Effector memory CD4-positive, alpha-beta T cell (primary cell): ENCODE results near the gene GCNT4.
"Not testable (repeated sequence)": the region's sequence is repeated elsewhere in the genome, so short reads cannot be mapped to it uniquely, and the experiment has no call there.

Experiments used
- DNase-seq, 3 donors: peaks; one replicate each; pipeline ENCODE4 v3.0.0-alpha.2; 2020
- H3K27ac ChIP-seq: 2 replicates; pipeline ENCODE4 v1.7.0; 2013; ENCODE audit warnings: mild to moderate bottlenecking, low read length, moderate library complexity; ENCODE audit not compliant: insufficient read depth, poor library complexity, severe bottlenecking
- H3K27me3 ChIP-seq: replicated peaks from 2 replicates; pipeline ENCODE4 v1.7.0; 2013; ENCODE audit warnings: mild to moderate bottlenecking, low read length; ENCODE audit not compliant: insufficient read depth, control insufficient read depth, poor library complexity, severe bottlenecking
- H3K36me3 ChIP-seq: 2 replicates; pipeline ENCODE4 v1.7.0; 2013; ENCODE audit warnings: mild to moderate bottlenecking, low read length, moderate library complexity; ENCODE audit not compliant: control insufficient read depth, insufficient read depth
- H3K4me1 ChIP-seq: 2 replicates; pipeline ENCODE4 v1.7.0; 2013; ENCODE audit warnings: low read length, mild to moderate bottlenecking; ENCODE audit not compliant: control insufficient read depth, insufficient read depth, poor library complexity, severe bottlenecking
- H3K4me3 ChIP-seq: 2 replicates; pipeline ENCODE4 v1.7.0; 2013; ENCODE audit warnings: low read length, low read depth, mild to moderate bottlenecking; ENCODE audit not compliant: insufficient read depth, poor library complexity, severe bottlenecking
- H3K9me3 ChIP-seq: 2 replicates; pipeline ENCODE4 v1.7.0; 2013; ENCODE audit warnings: mild to moderate bottlenecking, low read length, moderate library complexity; ENCODE audit not compliant: control insufficient read depth
- total RNA-seq, 3 donors: gene quantifications; one replicate each; lab custom pipeline; 2026; lab: John Stamatoyannopoulos, UW

GCNT4 gene, protein sequence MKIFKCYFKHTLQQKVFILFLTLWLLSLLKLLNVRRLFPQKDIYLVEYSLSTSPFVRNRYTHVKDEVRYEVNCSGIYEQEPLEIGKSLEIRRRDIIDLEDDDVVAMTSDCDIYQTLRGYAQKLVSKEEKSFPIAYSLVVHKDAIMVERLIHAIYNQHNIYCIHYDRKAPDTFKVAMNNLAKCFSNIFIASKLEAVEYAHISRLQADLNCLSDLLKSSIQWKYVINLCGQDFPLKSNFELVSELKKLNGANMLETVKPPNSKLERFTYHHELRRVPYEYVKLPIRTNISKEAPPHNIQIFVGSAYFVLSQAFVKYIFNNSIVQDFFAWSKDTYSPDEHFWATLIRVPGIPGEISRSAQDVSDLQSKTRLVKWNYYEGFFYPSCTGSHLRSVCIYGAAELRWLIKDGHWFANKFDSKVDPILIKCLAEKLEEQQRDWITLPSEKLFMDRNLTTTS
- 14.8 to 35.6 (median 27.3) reads per million in 3 donors for total RNA-seq

DNA sequence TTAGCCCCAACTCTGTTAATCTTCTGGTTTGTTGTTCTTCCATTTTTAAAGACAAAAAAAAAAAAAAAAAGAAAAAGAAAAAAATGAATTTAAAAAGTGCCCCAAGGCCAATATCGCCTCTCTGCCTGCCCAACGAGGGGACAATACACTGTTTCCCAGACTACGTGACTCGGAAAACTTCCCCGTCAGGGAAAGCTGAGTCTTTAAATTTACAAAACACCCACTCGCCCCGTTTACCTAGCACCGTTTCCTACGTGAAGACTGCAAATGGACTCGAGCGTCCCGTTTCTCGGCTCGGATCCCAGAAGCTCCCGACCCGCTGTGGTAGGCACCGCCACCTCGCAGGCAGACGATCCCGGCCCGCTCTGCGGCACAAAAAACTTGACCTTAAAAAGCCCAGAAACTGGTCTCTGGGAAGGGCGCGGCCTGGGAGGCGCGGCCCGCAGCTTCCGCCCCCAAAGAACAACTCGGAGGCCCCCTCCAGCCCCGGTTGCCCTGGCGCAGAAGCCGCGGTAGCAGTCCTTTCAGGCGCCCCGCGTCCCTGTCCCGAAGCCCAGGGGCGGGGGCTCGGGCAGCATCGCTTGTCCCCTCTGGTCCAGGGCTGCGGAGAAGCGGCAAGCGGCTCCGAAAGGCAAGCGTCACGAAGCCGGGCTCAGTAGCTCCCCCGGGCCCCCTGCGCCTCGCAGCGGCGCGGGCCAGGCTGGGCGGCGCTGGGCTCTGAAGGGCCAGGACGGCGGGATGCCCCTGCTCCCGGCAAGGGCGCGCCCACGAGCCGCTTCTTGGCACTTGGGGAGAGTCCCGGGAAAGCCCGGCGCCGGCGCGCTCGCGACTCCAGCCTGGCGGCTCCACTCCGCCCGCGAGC, at the start of gene GCNT4:
TSS of gene GCNT4 (minus strand) at position 367 of the 862 bp plus-strand sequence. CDS start 22,521 bp downstream, outside the sequence.
- peak within 1 kb of the TSS; percentile 86 for H3K27ac ChIP-seq
- no peaks in the 10 kb centered on the region for H3K36me3 ChIP-seq
- no peaks in the 10 kb centered on the region for H3K27me3 ChIP-seq
- DNase-seq = no peak
- peaks cover 37% of the 10 kb centered on the region for H3K4me1 ChIP-seq
- H3K9me3 ChIP-seq = no peaks in the 10 kb centered on the region
- peak within 1 kb of the TSS; percentile 80 for H3K4me3 ChIP-seq

DNA sequence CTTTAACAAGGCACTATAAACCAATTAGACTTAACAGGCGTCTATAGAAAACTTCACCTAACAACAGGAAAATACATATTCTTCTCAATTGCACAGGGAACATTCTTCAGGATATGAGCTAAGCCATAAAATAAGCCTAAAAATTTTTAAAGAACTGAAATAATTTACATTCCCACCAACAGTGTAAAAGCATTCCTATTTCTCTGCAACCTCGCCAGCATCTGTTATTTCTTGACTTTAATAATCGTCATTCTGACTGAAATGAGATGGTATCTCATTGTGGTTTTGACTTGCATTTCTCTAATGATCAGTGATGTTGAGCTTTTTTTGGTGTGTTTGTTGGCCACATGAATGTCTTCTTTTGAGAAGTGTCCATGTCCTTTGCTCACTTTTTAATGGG, 43.6 kb upstream of the GCNT4 start:
- H3K4me3 ChIP-seq, H3K36me3 ChIP-seq, H3K27me3 ChIP-seq, DNase-seq, H3K27ac ChIP-seq, H3K9me3 ChIP-seq, H3K4me1 ChIP-seq: not testable (repeated sequence)

DNA sequence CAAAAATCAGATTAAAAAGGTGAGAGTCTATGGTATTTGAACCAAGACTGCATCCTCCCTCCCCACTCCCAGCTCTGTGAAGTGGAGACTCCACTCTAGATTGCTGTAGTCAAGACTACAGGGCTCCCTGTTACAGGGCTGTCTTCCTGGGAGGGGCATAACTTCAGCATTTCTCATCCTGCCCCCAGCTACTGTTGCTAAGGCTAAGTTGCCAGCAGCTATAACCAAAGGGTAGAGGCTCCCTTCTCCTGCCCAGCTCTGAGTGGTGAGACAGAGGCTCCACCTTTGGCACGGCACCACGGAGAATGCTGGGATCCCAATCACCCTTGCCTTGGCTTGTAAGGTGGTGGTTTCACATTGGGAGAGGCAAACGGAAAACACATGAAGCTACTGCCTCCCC, 39.2 kb upstream of the GCNT4 start:
- H3K4me3 ChIP-seq = no peak overlapping the region
- no peaks in the 10 kb centered on the region for H3K4me1 ChIP-seq
- no peak overlapping the region for H3K27ac ChIP-seq
- no peaks in the 10 kb centered on the region for H3K36me3 ChIP-seq
- H3K9me3 ChIP-seq = no peaks in the 10 kb centered on the region
- no peak for DNase-seq
- H3K27me3 ChIP-seq = no peaks in the 10 kb centered on the region

DNA sequence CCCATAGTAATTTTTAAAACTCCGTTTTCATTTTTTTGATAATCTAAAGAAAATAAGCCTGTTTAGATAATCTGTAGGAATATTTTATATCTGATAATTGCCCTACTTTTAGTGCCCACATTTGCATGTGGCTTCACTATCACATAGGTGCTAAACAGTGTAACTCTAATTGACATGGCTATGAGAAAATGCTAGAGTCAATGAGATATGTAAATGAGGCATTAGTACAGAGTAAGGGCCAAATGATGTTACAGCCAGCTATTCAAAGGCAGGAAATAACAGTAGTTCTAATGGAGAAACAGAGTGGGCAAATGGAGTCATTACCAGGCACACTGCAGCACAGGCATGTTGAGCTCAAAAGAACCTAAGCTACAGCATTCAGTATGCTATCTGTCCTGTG, 37.3 kb upstream of the GCNT4 start:
- no peak for DNase-seq
- H3K4me1 ChIP-seq = no peaks in the 10 kb centered on the region
- no peak overlapping the region for H3K27ac ChIP-seq
- H3K9me3 ChIP-seq = no peaks in the 10 kb centered on the region
- H3K27me3 ChIP-seq = no peaks in the 10 kb centered on the region
- no peak overlapping the region for H3K4me3 ChIP-seq
- no peaks in the 10 kb centered on the region for H3K36me3 ChIP-seq

DNA sequence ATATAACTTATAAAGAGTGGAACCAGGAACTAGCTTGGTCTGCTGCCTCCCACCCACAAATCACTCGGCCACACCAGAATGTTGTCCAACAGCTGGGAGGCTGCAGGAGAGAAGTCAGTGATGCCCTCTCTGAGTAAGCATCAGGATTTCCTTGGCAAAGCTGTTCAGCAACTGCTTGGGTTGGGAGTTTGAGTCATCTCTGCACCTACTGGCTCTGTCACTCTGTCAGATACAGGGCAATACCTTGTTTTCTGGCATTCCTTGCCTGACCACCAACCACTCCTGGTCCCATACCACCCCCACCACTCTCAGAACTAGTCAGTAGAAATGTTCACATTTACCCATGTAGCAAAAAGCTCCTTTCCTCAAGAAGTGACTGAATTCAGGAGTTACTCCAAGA, 36.8 kb upstream of the GCNT4 start:
- no peak overlapping the region for H3K27ac ChIP-seq
- DNase-seq = no peak
- no peaks in the 10 kb centered on the region for H3K27me3 ChIP-seq
- no peak overlapping the region for H3K4me3 ChIP-seq
- H3K9me3 ChIP-seq = no peaks in the 10 kb centered on the region
- H3K4me1 ChIP-seq = no peaks in the 10 kb centered on the region
- no peaks in the 10 kb centered on the region for H3K36me3 ChIP-seq

DNA sequence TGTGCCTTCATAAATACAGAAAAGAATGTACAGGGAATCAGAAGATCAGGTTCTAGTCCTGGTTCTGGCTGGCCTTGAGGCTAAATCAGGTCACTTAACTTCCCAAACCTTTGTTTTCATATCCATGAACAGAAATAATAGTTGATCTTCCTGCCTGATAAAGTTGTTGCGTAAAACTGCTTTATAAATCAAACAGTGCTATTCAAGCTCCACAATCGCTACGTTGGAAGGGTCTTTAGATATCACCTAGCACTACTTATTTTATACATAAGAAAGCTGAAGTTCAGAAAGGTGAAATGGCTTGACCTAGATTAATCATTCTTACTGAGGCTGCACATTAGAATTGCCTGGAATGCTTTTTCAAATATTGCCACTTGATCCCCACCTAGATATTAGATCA, 36.3 kb upstream of the GCNT4 start:
- Histone ChIP-seq H3K36me3 (no peaks in the 10 kb centered on the region), H3K27me3 (no peaks in the 10 kb centered on the region)
- no peak for DNase-seq

DNA sequence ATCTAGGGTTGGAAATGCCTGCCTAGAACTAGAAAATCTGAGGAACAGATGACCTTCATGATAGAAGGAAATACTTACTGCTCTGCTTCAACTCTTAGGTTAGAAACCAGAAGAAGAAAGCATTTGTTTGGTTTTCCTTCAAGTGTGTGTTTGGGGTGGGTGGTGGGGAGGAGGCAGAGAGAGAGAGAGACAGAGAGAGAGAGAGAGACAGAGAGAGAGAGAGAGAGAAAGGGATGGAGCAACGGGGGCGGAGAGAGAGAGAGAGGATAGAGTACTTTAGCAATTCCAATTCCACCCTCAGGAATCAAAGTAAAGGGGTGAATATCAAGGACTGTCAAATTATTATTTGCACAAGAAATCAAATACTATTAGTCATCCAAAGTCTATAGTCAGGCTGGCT, 29.2 kb upstream of the GCNT4 start:
- H3K27me3 ChIP-seq = no peaks in the 10 kb centered on the region
- no peak for DNase-seq
- no peak overlapping the region for H3K27ac ChIP-seq
- no peaks in the 10 kb centered on the region for H3K36me3 ChIP-seq
- H3K4me3 ChIP-seq = no peak overlapping the region
- no peaks in the 10 kb centered on the region for H3K4me1 ChIP-seq
- no peaks in the 10 kb centered on the region for H3K9me3 ChIP-seq

More for the DNA sequence above, 36.3 kb upstream of the GCNT4 start:
- H3K4me3 ChIP-seq = no peak overlapping the region
- no peaks in the 10 kb centered on the region for H3K4me1 ChIP-seq
- no peak overlapping the region for H3K27ac ChIP-seq
- no peaks in the 10 kb centered on the region for H3K9me3 ChIP-seq

DNA sequence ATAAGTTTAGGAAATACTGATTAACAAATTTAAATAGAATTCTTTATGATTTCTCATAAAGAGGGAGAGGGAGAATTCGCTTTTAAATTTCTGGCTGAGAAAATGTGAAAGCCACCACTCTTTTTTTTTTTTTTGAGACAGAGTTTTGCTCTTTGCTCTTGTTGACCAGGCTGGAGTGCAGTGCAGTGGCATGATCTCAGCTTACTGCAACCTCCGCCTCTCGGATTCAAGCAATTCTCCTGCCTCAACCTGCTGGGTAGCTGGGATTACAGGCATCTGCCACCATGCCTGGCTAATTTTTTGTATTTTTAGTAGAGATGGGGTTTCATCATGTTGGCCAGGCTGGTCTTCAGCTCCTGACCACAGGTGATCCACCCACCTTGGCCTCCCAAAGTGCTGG, 27.0 kb upstream of the GCNT4 start:
- not testable (repeated sequence) for H3K4me1 ChIP-seq, H3K9me3 ChIP-seq, H3K27me3 ChIP-seq, H3K4me3 ChIP-seq, DNase-seq, H3K27ac ChIP-seq, H3K36me3 ChIP-seq

DNA sequence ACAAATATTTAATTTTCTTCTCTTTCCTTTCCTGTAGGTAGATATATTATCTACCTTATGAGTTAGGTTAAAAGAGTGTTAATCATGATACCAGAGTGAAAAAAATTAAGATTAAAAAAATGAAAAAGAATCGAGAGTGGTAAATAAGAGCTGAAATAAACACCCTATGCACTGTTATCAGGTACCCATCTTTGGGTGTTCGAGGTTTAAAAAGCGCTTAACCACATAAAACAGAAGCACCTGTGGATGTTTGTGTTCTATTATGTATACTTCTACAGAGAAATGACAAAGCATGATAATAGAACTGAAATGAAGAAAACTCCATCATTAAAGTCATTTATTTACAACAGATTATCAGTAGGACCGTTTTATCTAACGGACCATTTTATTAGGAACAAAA, 25.7 kb upstream of the GCNT4 start:
- no peak overlapping the region for H3K27ac ChIP-seq
- no peaks in the 10 kb centered on the region for H3K27me3 ChIP-seq
- no peak for DNase-seq
- no peaks in the 10 kb centered on the region for H3K4me1 ChIP-seq
- no peak overlapping the region for H3K4me3 ChIP-seq
- no peaks in the 10 kb centered on the region for H3K36me3 ChIP-seq
- no peaks in the 10 kb centered on the region for H3K9me3 ChIP-seq

GRCh38 chr5:75072061-75072460, 19.7 kb upstream of the GCNT4 start:
- no peaks in the 10 kb centered on the region for H3K4me1 ChIP-seq
- no peaks in the 10 kb centered on the region for H3K9me3 ChIP-seq
- H3K36me3 ChIP-seq = no peaks in the 10 kb centered on the region
- no peak overlapping the region for H3K4me3 ChIP-seq
- no peak overlapping the region for H3K27ac ChIP-seq
- DNase-seq = no peak
- H3K27me3 ChIP-seq = no peaks in the 10 kb centered on the region
